ENCODE results near the gene PIK3C2G.

GRCh38 chr12:18601962-18602361 is 340.6 kb downstream of the PIK3C2G start:
- no peak for TF ChIP-seq POLR2A (IDR thresholded peaks at IDR 0.05)
- TF ChIP-seq, protein P1, sequence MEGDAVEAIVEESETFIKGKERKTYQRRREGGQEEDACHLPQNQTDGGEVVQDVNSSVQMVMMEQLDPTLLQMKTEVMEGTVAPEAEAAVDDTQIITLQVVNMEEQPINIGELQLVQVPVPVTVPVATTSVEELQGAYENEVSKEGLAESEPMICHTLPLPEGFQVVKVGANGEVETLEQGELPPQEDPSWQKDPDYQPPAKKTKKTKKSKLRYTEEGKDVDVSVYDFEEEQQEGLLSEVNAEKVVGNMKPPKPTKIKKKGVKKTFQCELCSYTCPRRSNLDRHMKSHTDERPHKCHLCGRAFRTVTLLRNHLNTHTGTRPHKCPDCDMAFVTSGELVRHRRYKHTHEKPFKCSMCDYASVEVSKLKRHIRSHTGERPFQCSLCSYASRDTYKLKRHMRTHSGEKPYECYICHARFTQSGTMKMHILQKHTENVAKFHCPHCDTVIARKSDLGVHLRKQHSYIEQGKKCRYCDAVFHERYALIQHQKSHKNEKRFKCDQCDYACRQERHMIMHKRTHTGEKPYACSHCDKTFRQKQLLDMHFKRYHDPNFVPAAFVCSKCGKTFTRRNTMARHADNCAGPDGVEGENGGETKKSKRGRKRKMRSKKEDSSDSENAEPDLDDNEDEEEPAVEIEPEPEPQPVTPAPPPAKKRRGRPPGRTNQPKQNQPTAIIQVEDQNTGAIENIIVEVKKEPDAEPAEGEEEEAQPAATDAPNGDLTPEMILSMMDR (IDR thresholded peaks at IDR 0.05) = no peak
